Naive thymus-derived CD4-positive, alpha-beta T cell (primary cell): ENCODE results near the gene GSTK1. TPM values are rescaled to one million over a fixed set of nuclear protein-coding genes. Genes with fewer than 3 reads are reported as not detected.

Experiments used
- ATAC-seq: fragments of 150-1000 bp; cut with Tn5 transposase; 2 replicates; pipeline ENCODE4 v1.10.0; 2021; ENCODE audit warnings: mild to moderate bottlenecking, moderate library complexity
- CTCF ChIA-PET: fragments of 350-600 bp; sonication (Branson Sonifier 250); formaldehyde crosslinking; loops from one replicate; lab custom pipeline; 2021; ENCODE audit warnings: antibody characterized with exemption; lab: Charles Lee
- POLR2A ChIA-PET: fragments of 350-600 bp; sonication (Branson Sonifier 250); formaldehyde crosslinking; loops from one replicate; lab custom pipeline; 2021; ENCODE audit warnings: antibody characterized with exemption, inconsistent platforms; lab: Charles Lee
- DNase-seq, 9 donors: peaks; one replicate each; pipeline versions ENCODE4 v3.0.0 to v3.0.0-alpha.2; 2020 to 2022; ENCODE audit warnings: mixed read lengths in 1 of 9
- H3K27ac ChIP-seq: one replicate; pipeline ENCODE4 v1.7.0; 2013; ENCODE audit warnings: mild to moderate bottlenecking, low read depth, low read length, moderate library complexity
- H3K27me3 ChIP-seq, 2 donors: one replicate each; pipeline ENCODE4 v1.7.0; 2013; ENCODE audit warnings: low read length in 2 of 2, mild to moderate bottlenecking in 2 of 2, moderate library complexity in 2 of 2; ENCODE audit not compliant: control insufficient read depth in 2 of 2, insufficient read depth in 2 of 2
- H3K36me3 ChIP-seq, 3 experiments: 1 replicate in 2 of 3; 2 replicates in 1 of 3; pipeline ENCODE4 v1.7.0; 2013; ENCODE audit warnings: low read length in 3 of 3, mild to moderate bottlenecking in 3 of 3, moderate library complexity in 1 of 3; ENCODE audit not compliant: insufficient read depth in 3 of 3, control insufficient read depth in 2 of 3
- H3K4me1 ChIP-seq, 2 donors: one replicate each; pipeline ENCODE4 v1.7.0; 2013; ENCODE audit warnings: low read length in 2 of 2, mild to moderate bottlenecking in 2 of 2, moderate library complexity in 1 of 2; ENCODE audit not compliant: control insufficient read depth in 2 of 2, insufficient read depth in 2 of 2
- H3K4me3 ChIP-seq: 2 replicates; pipeline ENCODE4 v1.7.0; 2013; ENCODE audit warnings: mild to moderate bottlenecking, low read length
- H3K9me3 ChIP-seq, 3 experiments: 1 replicate in 2 of 3; 2 replicates in 1 of 3; pipeline ENCODE4 v1.7.0; 2013; ENCODE audit warnings: low read length in 3 of 3; ENCODE audit not compliant: control insufficient read depth in 2 of 3
- H3K27ac Mint-ChIP-seq, 9 donors: one replicate each; pipeline ENCODE4 v1.8.0; 2020 to 2022; ENCODE audit warnings: mixed read lengths in 9 of 9, mild to moderate bottlenecking in 8 of 9, moderate library complexity in 5 of 9, inconsistent platforms in 2 of 9
- H3K27me3 Mint-ChIP-seq, 5 donors: one replicate each; pipeline ENCODE4 v1.8.0; 2021 to 2022; ENCODE audit warnings: mixed read lengths in 5 of 5, mild to moderate bottlenecking in 1 of 5
- H3K36me3 Mint-ChIP-seq, 5 donors: one replicate each; pipeline ENCODE4 v1.8.0; 2020 to 2022; ENCODE audit warnings: mixed read lengths in 5 of 5, mild to moderate bottlenecking in 3 of 5, inconsistent platforms in 1 of 5
- H3K4me1 Mint-ChIP-seq, 7 donors: one replicate each; pipeline ENCODE4 v1.8.0; 2020 to 2022; ENCODE audit warnings: mixed read lengths in 7 of 7, mild to moderate bottlenecking in 3 of 7, inconsistent platforms in 1 of 7
- H3K4me3 Mint-ChIP-seq, 10 donors: one replicate each; pipeline ENCODE4 v1.8.0; 2020 to 2022; ENCODE audit warnings: mild to moderate bottlenecking in 10 of 10, mixed read lengths in 10 of 10, moderate library complexity in 6 of 10, inconsistent platforms in 2 of 10
- H3K9me3 Mint-ChIP-seq, 11 donors: one replicate each; pipeline ENCODE4 v1.8.0; 2020 to 2022; ENCODE audit warnings: mixed read lengths in 11 of 11, mild to moderate bottlenecking in 4 of 11, inconsistent platforms in 1 of 11, moderate library complexity in 1 of 11
- intact Hi-C, 2 donors: fragments of 100-400 bp; cut with micrococcal nuclease; formaldehyde crosslinking; loops; one replicate each; pipeline ENCODE4 v1.15.1; 2023
- polyA plus RNA-seq, 2 donors: library from polyadenylated mRNA; unstranded; fragments of 300-500 nt; fragmentation: Illumina TruSeq; gene quantifications; one replicate each; pipeline ENCODE4 v1.2.3, GENCODE V29; 2021
- total RNA-seq, 6 experiments: library from RNA in 5 of 6; stranded (reverse) in 5 of 6; gene quantifications; 1 replicate in 5 of 6; 2 replicates in 1 of 6; pipeline ENCODE4 v1.2.3 and lab custom pipeline; 2021 to 2026

GSTK1 gene
- total and polyA plus RNA-seq, 7 experiments from 2014 or later: 253 to 470 (median 326) TPM

GRCh38 chr7:143217806-143218205 is 45.4 kb upstream of the GSTK1 start:
- no peak overlapping the region for H3K4me3 ChIP-seq
- H3K27ac Mint-ChIP-seq: no peak overlapping the region
- H3K4me1 Mint-ChIP-seq: no peaks in the 10 kb centered on the region
- no peaks in the 10 kb centered on the region for H3K36me3 Mint-ChIP-seq
- CTCF ChIA-PET: interaction anchor here (1.0 to 4.5 kb wide), 4 partner anchors 14 to 214 kb away, joined by 3 to 57 read pairs (median 7); no protein-coding TSS in a partner anchor
- POLR2A ChIA-PET: no interaction called here
- H3K27me3 Mint-ChIP-seq: peaks cover 5 to 38% (median 16%) of the 10 kb centered on the region in 5 donors
- no peaks in the 10 kb centered on the region for H3K9me3 Mint-ChIP-seq
- no peaks in the 10 kb centered on the region for H3K36me3 ChIP-seq
- H3K27me3 ChIP-seq: no peaks in the 10 kb centered on the region
- H3K4me3 Mint-ChIP-seq: no peak overlapping the region
- intact Hi-C loops: loop anchor here (5.0 to 10.0 kb wide), 5 partner anchors 583 to 916 kb away; no protein-coding TSS in a partner anchor
- no peak overlapping the region for H3K27ac ChIP-seq
- ATAC-seq (no peak), DNase-seq (no peak)
- no peaks in the 10 kb centered on the region for H3K9me3 ChIP-seq
- no peaks in the 10 kb centered on the region for H3K4me1 ChIP-seq

GRCh38 chr7:143221286-143221685 is 42.0 kb upstream of the GSTK1 start:
- intact Hi-C loops: no loop called here
- no peak for DNase-seq
- Mint-ChIP-seq H3K27ac (no peak overlapping the region), H3K4me3 (no peak overlapping the region), H3K4me1 (peaks cover 0 to 9% (median 0%) of the 10 kb centered on the region in 7 donors), H3K36me3 (no peaks in the 10 kb centered on the region), H3K9me3 (no peaks in the 10 kb centered on the region), H3K27me3 (peaks cover 10 to 55% (median 20%) of the 10 kb centered on the region in 5 donors)
- no peaks in the 10 kb centered on the region for H3K27me3 ChIP-seq
- H3K27ac ChIP-seq: no peak overlapping the region
- no peaks in the 10 kb centered on the region for H3K36me3 ChIP-seq
- ChIA-PET POLR2A (interaction anchor here (0.6 kb wide), 1 partner anchor 87 kb away, joined by 3 read pairs; no protein-coding TSS in a partner anchor), CTCF (interaction anchor here (0.6 to 2.0 kb wide), 6 partner anchors 9 to 213 kb away, joined by 3 to 8 read pairs (median 3); no protein-coding TSS in a partner anchor)
- H3K9me3 ChIP-seq: no peaks in the 10 kb centered on the region
- no peaks in the 10 kb centered on the region for H3K4me1 ChIP-seq
- H3K4me3 ChIP-seq: no peak overlapping the region
- no peak for ATAC-seq

GRCh38 chr7:143221737-143222136 is 41.5 kb upstream of the GSTK1 start, which contains the start of gene TAS2R40:
TAS2R40 (plus strand) TSS chr7:143222037; CDS start chr7:143222079, 42 bp downstream.
- Mint-ChIP-seq H3K36me3 (no peaks in the 10 kb centered on the region), H3K4me1 (peaks cover 0 to 9% (median 0%) of the 10 kb centered on the region in 7 donors), H3K27ac (no peak within 1 kb of the TSS), H3K27me3 (peaks cover 10 to 57% (median 20%) of the 10 kb centered on the region in 5 donors), H3K4me3 (no peak within 1 kb of the TSS), H3K9me3 (no peaks in the 10 kb centered on the region)
- POLR2A ChIA-PET: interaction anchor here (0.6 kb wide), 1 partner anchor 87 kb away, joined by 3 read pairs; no protein-coding TSS in a partner anchor
- DNase-seq (no peak), ATAC-seq (no peak)
- Histone ChIP-seq H3K4me3 (no peak within 1 kb of the TSS), H3K9me3 (no peaks in the 10 kb centered on the region), H3K4me1 (no peaks in the 10 kb centered on the region), H3K36me3 (no peaks in the 10 kb centered on the region), H3K27ac (no peak within 1 kb of the TSS), H3K27me3 (no peaks in the 10 kb centered on the region)
- intact Hi-C loops: no loop called here
- CTCF ChIA-PET: interaction anchor here (0.7 to 2.0 kb wide), 4 partner anchors 9 to 214 kb away, joined by 3 to 8 read pairs (median 4); no protein-coding TSS in a partner anchor

- POLR2A ChIA-PET: no interaction called here
- Mint-ChIP-seq H3K4me3 (no peak overlapping the region), H3K27ac (no peak overlapping the region), H3K4me1 (peaks cover 0 to 9% (median 0%) of the 10 kb centered on the region in 7 donors), H3K9me3 (no peaks in the 10 kb centered on the region), H3K36me3 (no peaks in the 10 kb centered on the region), H3K27me3 (peaks cover 10 to 52% (median 20%) of the 10 kb centered on the region in 5 donors)
- no peaks in the 10 kb centered on the region for H3K36me3 ChIP-seq
- CTCF ChIA-PET: interaction anchor here (1.1 to 2.0 kb wide), 2 partner anchors 17 to 213 kb away, joined by 6 to 8 read pairs; no protein-coding TSS in a partner anchor
- H3K9me3 ChIP-seq: no peaks in the 10 kb centered on the region
- H3K4me1 ChIP-seq: no peaks in the 10 kb centered on the region
- no peaks in the 10 kb centered on the region for H3K27me3 ChIP-seq
- H3K4me3 ChIP-seq: no peak overlapping the region
- H3K27ac ChIP-seq: no peak overlapping the region
- intact Hi-C loops: no loop called here
- no peak for DNase-seq
- peak; percentile 81 for ATAC-seq
Measured at GRCh38 chr7:143222782-143223181, 40.5 kb upstream of the GSTK1 start.

- ATAC-seq (no peak), DNase-seq (no peak)
- no peak overlapping the region for H3K4me3 Mint-ChIP-seq
- H3K9me3 Mint-ChIP-seq: no peaks in the 10 kb centered on the region
- intact Hi-C loops: no loop called here
- H3K27me3 ChIP-seq: no peaks in the 10 kb centered on the region
- H3K9me3 ChIP-seq: no peaks in the 10 kb centered on the region
- H3K27me3 Mint-ChIP-seq: peaks cover 10 to 51% (median 20%) of the 10 kb centered on the region in 5 donors
- CTCF ChIA-PET: interaction anchor here (1.0 kb wide), 1 partner anchor 8 kb away, joined by 9 read pairs; no protein-coding TSS in a partner anchor
- no peak overlapping the region for H3K27ac Mint-ChIP-seq
- H3K4me3 ChIP-seq: no peak overlapping the region
- H3K36me3 ChIP-seq: no peaks in the 10 kb centered on the region
- peaks cover 0 to 9% (median 0%) of the 10 kb centered on the region in 7 donors for H3K4me1 Mint-ChIP-seq
- H3K4me1 ChIP-seq: no peaks in the 10 kb centered on the region
- no peaks in the 10 kb centered on the region for H3K36me3 Mint-ChIP-seq
- POLR2A ChIA-PET: no interaction called here
- H3K27ac ChIP-seq: no peak overlapping the region
Measured at GRCh38 chr7:143223784-143224183, 39.5 kb upstream of the GSTK1 start.

GRCh38 chr7:143225047-143225446 is 38.2 kb upstream of the GSTK1 start:
- Histone ChIP-seq H3K4me3 (no peak overlapping the region), H3K36me3 (no peaks in the 10 kb centered on the region), H3K27ac (no peak overlapping the region), H3K9me3 (no peaks in the 10 kb centered on the region), H3K4me1 (no peaks in the 10 kb centered on the region), H3K27me3 (peaks cover 0 to 2% of the 10 kb centered on the region in 2 donors)
- no peak for ATAC-seq
- CTCF ChIA-PET: no interaction called here
- no peaks in the 10 kb centered on the region for H3K9me3 Mint-ChIP-seq
- H3K27ac Mint-ChIP-seq: no peak overlapping the region
- H3K36me3 Mint-ChIP-seq: no peaks in the 10 kb centered on the region
- no peak overlapping the region for H3K4me3 Mint-ChIP-seq
- intact Hi-C loops: no loop called here
- DNase-seq: no peak
- POLR2A ChIA-PET: no interaction called here
- peaks cover 0 to 9% (median 0%) of the 10 kb centered on the region in 7 donors for H3K4me1 Mint-ChIP-seq
- peaks cover 10 to 47% (median 16%) of the 10 kb centered on the region in 5 donors for H3K27me3 Mint-ChIP-seq
